MM.1S (cell line): ENCODE data around the gene PTPRN2.

ENCODE experiments used
- DNase-seq: peaks from one replicate; pipeline ENCODE4 v3.0.0-alpha.2; 2015
- H2AFZ ChIP-seq: fragments of 300-600 bp; sonication (generic); 2 replicates; pipeline ENCODE4 v1.6.0; 2016; ENCODE audit warnings: antibody characterized with exemption, low read length
- H3F3A ChIP-seq: fragments of 300-600 bp; sonication (generic); 2 replicates; pipeline ENCODE4 v1.6.1; 2016; ENCODE audit warnings: mild to moderate bottlenecking, antibody characterized with exemption, low read length, moderate library complexity, mixed read lengths; ENCODE audit not compliant: insufficient read depth
- H3K27ac ChIP-seq: fragments of 300-600 bp; sonication (generic); 2 replicates; pipeline ENCODE4 v1.5.1; 2016; ENCODE audit warnings: mild to moderate bottlenecking, low read length
- H3K27me3 ChIP-seq: fragments of 300-600 bp; sonication (generic); replicated peaks from 2 replicates; pipeline ENCODE4 v1.6.0; 2016; ENCODE audit warnings: low read length; ENCODE audit not compliant: insufficient read depth
- H3K36me3 ChIP-seq: fragments of 300-600 bp; sonication (generic); replicated peaks from 2 replicates; pipeline ENCODE4 v1.6.1; 2016; ENCODE audit warnings: mild to moderate bottlenecking, low read length, mixed read lengths; ENCODE audit not compliant: insufficient read depth
- H3K4me1 ChIP-seq: fragments of 300-600 bp; sonication (generic); 2 replicates; pipeline ENCODE4 v1.6.1; 2016; ENCODE audit warnings: low read length, mixed read lengths
- H3K4me2 ChIP-seq: fragments of 300-600 bp; sonication (generic); 2 replicates; pipeline ENCODE4 v1.6.0; 2016; ENCODE audit warnings: low read depth, low read length
- H3K4me3 ChIP-seq: fragments of 300-600 bp; sonication (generic); 2 replicates; pipeline ENCODE4 v1.5.1; 2016; ENCODE audit warnings: low read length, mixed read lengths
- H3K79me2 ChIP-seq: fragments of 300-600 bp; sonication (generic); 2 replicates; pipeline ENCODE4 v1.6.1; 2016; ENCODE audit warnings: mixed run types, low read length, mixed read lengths
- H3K9ac ChIP-seq: fragments of 300-600 bp; sonication (generic); 2 replicates; pipeline ENCODE4 v1.6.1; 2016; ENCODE audit warnings: low read length, mixed read lengths
- H3K9me2 ChIP-seq: fragments of 300-600 bp; sonication (generic); replicated peaks from 2 replicates; pipeline ENCODE4 v1.6.1; 2016; ENCODE audit warnings: mild to moderate bottlenecking, low read length, mixed read lengths; ENCODE audit not compliant: insufficient read depth
- H3K9me3 ChIP-seq: fragments of 300-600 bp; sonication (generic); replicated peaks from 2 replicates; pipeline ENCODE4 v1.6.1; 2016; ENCODE audit warnings: mild to moderate bottlenecking, low read length, mixed read lengths; ENCODE audit not compliant: insufficient read depth
- H4K20me1 ChIP-seq: fragments of 300-600 bp; sonication (generic); 2 replicates; pipeline ENCODE4 v1.6.1; 2016; ENCODE audit warnings: mild to moderate bottlenecking, low read length, moderate library complexity, mixed read lengths; ENCODE audit not compliant: insufficient read depth
- EZH2 ChIP-seq: fragments of 300-600 bp; sonication (generic); optimal IDR thresholded peaks from 2 replicates; pipeline ENCODE3; 2017; ENCODE audit warnings: low read depth, mild to moderate bottlenecking, antibody characterized with exemption, low read length, mixed read lengths
- EZH2phosphoT487 ChIP-seq: fragments of 300-600 bp; sonication (generic); IDR thresholded peaks from 2 replicates; pipeline ENCODE4 v1.6.1; 2018; ENCODE audit warnings: antibody characterized with exemption, low read length
- TF ChIP-seq, protein P1 (sequence below): fragments of 300-600 bp; sonication (generic); IDR thresholded peaks from 2 replicates; pipeline ENCODE4 v1.5.1; 2016; ENCODE audit warnings: antibody characterized with exemption, low read length, mixed read lengths

Gene PTPRN2

DNA sequence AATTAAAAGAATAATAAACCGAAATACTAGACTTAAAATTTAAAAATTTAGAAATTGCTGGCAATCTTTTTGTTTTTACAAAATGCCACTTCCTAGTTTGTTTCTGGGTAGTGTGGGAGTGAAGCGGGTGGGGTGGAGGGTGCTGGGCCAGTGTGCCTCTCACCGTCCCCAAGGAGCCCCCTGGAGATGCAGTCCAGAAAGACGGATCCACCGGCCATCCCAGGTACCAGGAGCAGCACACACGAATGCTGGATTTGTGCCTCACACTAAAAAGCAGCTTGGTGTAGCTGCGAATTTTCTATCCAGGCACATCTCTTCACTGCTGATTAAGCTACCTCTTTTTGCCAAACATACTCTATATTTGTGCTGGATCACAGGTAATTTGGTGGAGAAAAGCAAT is 632.7 kb downstream of the PTPRN2 start:
- H3K27me3 ChIP-seq, result peaks cover 83% of the 10 kb centered on the region
- no peak overlapping the region for H2AFZ ChIP-seq
- H4K20me1 ChIP-seq, result no peaks in the 10 kb centered on the region
- no peak overlapping the region for H3K9ac ChIP-seq
- H3K9me2 ChIP-seq, result no peaks in the 10 kb centered on the region
- no peak overlapping the region for H3K27ac ChIP-seq
- no peak overlapping the region for H3K4me3 ChIP-seq
- H3K4me2 ChIP-seq, result no peak overlapping the region
- H3K36me3 ChIP-seq, result no peaks in the 10 kb centered on the region
- H3K79me2 ChIP-seq, result no peaks in the 10 kb centered on the region
- TF ChIP-seq EZH2phosphoT487 (no peak), EZH2 (no peak)
- TF ChIP-seq, protein P1, sequence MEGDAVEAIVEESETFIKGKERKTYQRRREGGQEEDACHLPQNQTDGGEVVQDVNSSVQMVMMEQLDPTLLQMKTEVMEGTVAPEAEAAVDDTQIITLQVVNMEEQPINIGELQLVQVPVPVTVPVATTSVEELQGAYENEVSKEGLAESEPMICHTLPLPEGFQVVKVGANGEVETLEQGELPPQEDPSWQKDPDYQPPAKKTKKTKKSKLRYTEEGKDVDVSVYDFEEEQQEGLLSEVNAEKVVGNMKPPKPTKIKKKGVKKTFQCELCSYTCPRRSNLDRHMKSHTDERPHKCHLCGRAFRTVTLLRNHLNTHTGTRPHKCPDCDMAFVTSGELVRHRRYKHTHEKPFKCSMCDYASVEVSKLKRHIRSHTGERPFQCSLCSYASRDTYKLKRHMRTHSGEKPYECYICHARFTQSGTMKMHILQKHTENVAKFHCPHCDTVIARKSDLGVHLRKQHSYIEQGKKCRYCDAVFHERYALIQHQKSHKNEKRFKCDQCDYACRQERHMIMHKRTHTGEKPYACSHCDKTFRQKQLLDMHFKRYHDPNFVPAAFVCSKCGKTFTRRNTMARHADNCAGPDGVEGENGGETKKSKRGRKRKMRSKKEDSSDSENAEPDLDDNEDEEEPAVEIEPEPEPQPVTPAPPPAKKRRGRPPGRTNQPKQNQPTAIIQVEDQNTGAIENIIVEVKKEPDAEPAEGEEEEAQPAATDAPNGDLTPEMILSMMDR, result no peak
- DNase-seq, result no peak
- no peaks in the 10 kb centered on the region for H3F3A ChIP-seq
- no peaks in the 10 kb centered on the region; the same call in 1 of the 2 replicates for H3K9me3 ChIP-seq
- H3K4me1 ChIP-seq, result no peaks in the 10 kb centered on the region

DNA sequence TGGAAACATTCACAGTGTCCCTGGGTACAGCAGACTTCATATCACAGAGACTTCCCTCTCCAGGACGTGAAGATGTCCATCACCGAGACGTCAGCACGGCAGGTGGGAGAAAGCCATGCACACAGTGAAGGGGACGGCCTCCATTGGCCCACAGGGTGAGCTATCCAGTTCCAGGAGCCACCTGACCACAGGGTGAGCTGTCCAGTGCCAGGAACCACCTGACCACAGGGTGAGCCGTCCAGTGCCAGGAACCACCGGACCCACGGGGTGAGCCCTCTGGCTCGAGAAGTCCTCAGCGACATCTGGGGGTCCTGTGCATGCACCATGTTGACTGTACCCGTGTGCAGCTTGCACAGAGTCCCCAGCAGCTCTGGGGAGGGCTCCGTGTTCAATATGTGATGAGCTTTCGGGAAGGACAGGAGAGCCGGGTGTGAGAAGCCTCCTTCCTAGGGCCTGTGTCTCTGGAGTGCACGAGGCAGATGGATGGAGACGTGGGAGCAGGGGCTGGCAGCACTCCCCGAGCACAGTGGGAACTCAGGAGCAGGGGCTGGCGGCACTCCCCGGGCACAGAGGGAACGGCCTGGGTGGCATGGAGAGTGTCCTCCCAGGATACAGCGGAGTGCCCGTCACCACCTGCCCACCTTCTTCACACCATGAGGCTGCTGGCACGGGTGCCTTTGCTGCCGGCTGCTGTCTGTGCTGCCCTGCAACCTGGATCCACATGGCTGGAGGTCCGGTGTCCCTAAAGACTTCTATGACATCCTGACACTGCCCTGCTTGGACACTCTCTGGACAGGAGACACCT is 634.6 kb downstream of the PTPRN2 start:
- no peak overlapping the region for H3K27ac ChIP-seq
- H2AFZ ChIP-seq, result no peak overlapping the region
- TF ChIP-seq, protein P1, result no peak
- TF ChIP-seq EZH2phosphoT487 (no peak), EZH2 (no peak)
- H3K4me3 ChIP-seq, result no peak overlapping the region
- no peaks in the 10 kb centered on the region for H3K9me2 ChIP-seq
- H3K79me2 ChIP-seq, result no peaks in the 10 kb centered on the region
- H4K20me1 ChIP-seq, result no peaks in the 10 kb centered on the region
- H3K36me3 ChIP-seq, result no peaks in the 10 kb centered on the region
- H3K4me2 ChIP-seq, result no peak overlapping the region
- no peak overlapping the region for H3K9ac ChIP-seq
- peaks cover 86% of the 10 kb centered on the region for H3K27me3 ChIP-seq
- no peak for DNase-seq
- H3F3A ChIP-seq, result no peaks in the 10 kb centered on the region
- H3K4me1 ChIP-seq, result no peaks in the 10 kb centered on the region
- H3K9me3 ChIP-seq, result no peaks in the 10 kb centered on the region

DNA sequence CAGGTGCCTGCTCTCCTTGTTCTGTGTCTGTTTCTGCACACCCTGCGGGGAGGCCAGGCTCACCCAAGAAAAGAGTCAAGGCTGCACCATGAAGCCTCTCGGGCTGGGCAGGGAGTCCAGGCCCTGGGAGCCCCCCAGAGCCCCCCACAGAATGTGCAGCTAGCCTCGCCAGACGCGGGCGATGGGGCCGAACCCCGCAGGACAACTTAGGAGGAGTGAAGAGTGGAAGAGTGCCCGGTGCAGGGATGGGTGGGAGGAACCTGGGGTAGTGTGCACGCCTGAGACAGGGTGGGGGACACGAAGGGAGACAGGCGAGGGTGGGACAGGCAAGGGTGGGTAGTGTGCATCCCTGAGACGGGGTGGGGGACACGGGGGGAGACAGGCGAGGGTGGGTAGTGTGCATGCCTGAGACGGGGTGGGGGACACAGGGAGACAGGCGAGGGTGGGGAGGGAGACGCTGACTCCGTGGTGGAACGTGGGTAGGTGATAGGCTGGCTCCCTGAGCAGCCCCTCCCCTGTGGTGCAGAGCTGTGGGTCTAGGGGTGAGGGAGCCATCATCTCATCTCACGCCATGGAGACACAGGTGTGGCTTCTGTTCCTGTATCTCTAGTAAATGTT is 635.5 kb downstream of the PTPRN2 start:
- Histone ChIP-seq H3K27ac (no peak overlapping the region), H3K27me3 (peaks cover 94% of the 10 kb centered on the region), H3K79me2 (no peaks in the 10 kb centered on the region), H3F3A (no peaks in the 10 kb centered on the region), H4K20me1 (no peaks in the 10 kb centered on the region), H3K36me3 (no peaks in the 10 kb centered on the region), H3K9ac (no peak overlapping the region), H3K4me2 (no peak overlapping the region), H3K9me2 (no peaks in the 10 kb centered on the region), H2AFZ (no peak overlapping the region), H3K4me3 (no peak overlapping the region), H3K4me1 (no peaks in the 10 kb centered on the region), H3K9me3 (no peaks in the 10 kb centered on the region)
- no peak for TF ChIP-seq EZH2phosphoT487
- no peak for TF ChIP-seq EZH2
- TF ChIP-seq, protein P1, result no peak
- DNase-seq, result no peak
